Activated effector memory CD4-positive, alpha-beta T cell treated with Interleukin-2 at 50 U/mL for 16 hours (primary cell): Measurements from ENCODE around the gene SKA1.
"Not testable (repeated sequence)": the region's sequence is repeated elsewhere in the genome, so short reads cannot be mapped to it uniquely, and the experiment has no call there.

Experiments used
- DNase-seq: peaks from one replicate; pipeline ENCODE4 v3.0.0-alpha.2; 2020

The SKA1 gene

GRCh38 chr18:50432915-50433314 is 58.1 kb downstream of the SKA1 start:
- no peak for DNase-seq

DNA sequence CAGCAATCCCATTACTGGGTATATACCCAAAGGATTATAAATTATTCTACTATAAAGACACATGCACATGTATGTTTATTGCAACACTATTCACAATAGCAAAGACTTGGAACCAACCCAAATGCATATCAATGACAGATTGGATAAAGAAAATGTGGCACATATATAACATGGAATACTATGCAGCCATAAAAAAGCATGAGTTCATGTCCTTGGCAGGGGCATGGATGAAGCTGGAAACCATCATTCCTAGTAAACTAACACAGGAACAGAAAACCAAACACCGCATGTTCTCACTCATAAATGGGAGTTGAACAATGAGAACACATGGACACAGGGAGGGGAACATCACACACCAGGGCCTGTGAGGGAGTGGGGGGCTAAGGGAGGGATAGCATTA is 61.9 kb downstream of the SKA1 start:
- not testable (repeated sequence) for DNase-seq

- no peak for DNase-seq
These were observed 64.7 kb downstream of the SKA1 start for GRCh38 chr18:50439460-50440015.

- no peak for DNase-seq
These were observed 66.2 kb downstream of the SKA1 start for GRCh38 chr18:50441016-50441415.

- DNase-seq, result no peak
These were observed 66.7 kb downstream of the SKA1 start for GRCh38 chr18:50441501-50441900.
